Adrenal gland (tissue), 12 donors: ENCODE results near the gene HPCAL4. TPM values are rescaled to one million over a fixed set of nuclear protein-coding genes. Genes with fewer than 3 reads are reported as not detected.

ENCODE experiments used
- DNase-seq, 7 donors: peaks; one replicate each; pipeline ENCODE4 v3.0.0-alpha.2; 2019 to 2020
- H3K27ac ChIP-seq, 5 donors: fragments of 200-600 bp; sonication (generic) in 4 of 5; 1 replicate in 3 of 5; 2 replicates in 2 of 5; pipeline versions ENCODE4 v1.5.1 to v1.8.0; 2016 to 2020; ENCODE audit warnings: mild to moderate bottlenecking in 1 of 5
- H3K27me3 ChIP-seq: fragments of 200-600 bp; 2 replicates; pipeline ENCODE4 v1.8.0; 2021
- H3K36me3 ChIP-seq, 2 donors: fragments of 200-600 bp; replicated peaks in 1 of 2; 1 replicate in 1 of 2; 2 replicates in 1 of 2; pipeline versions ENCODE4 v1.5.1 to v1.8.0; 2018 to 2022
- H3K4me1 ChIP-seq, 2 donors: fragments of 200-600 bp; replicated peaks in 1 of 2; 1 replicate in 1 of 2; 2 replicates in 1 of 2; pipeline versions ENCODE4 v1.5.1 to v1.8.0; 2018 to 2021
- H3K4me3 ChIP-seq, 4 donors: fragments of 200-600 bp; sonication (generic) in 3 of 4; one replicate each; pipeline ENCODE4 v1.5.1; 2016 to 2018
- H3K9me3 ChIP-seq, 3 donors: fragments of 200-600 bp; sonication (generic) in 1 of 3; replicated peaks in 1 of 3; 1 replicate in 2 of 3; 2 replicates in 1 of 3; pipeline versions ENCODE4 v1.5.1 to v1.8.0; 2016 to 2021
- CTCF ChIP-seq, 6 experiments: fragments of 450-650 bp in 4 of 6; fragments of 200-600 bp in 2 of 6; sonication (generic) in 1 of 6; IDR thresholded peaks; 1 replicate in 5 of 6; 2 replicates in 1 of 6; pipeline versions ENCODE4 v1.5.1 to v1.8.0; 2016 to 2021; ENCODE audit warnings: antibody characterized with exemption in 6 of 6, mild to moderate bottlenecking in 2 of 6, moderate library complexity in 1 of 6
- POLR2A ChIP-seq, 2 donors: fragments of 450-650 bp; IDR thresholded peaks; one replicate each; pipeline ENCODE4 v1.6.1; 2017; ENCODE audit warnings: antibody characterized with exemption in 2 of 2, mild to moderate bottlenecking in 2 of 2, moderate library complexity in 1 of 2
- WGBS, 4 donors: extraction: QIAGEN DNeasy Blood & Tissue Kit in 2 of 4; methylation state at CpG; one replicate each; pipeline versions ENCODE4 v1.1.5 to v1.1.7; 2013 to 2017; 5-methylcytosine and 5-hydroxymethylcytosine counted together
- intact Hi-C, 2 donors: fragments of 100-400 bp; cut with DNase I; formaldehyde crosslinking; loops; one replicate each; pipeline versions ENCODE4 v1.14.1 to v1.15.0; 2022 to 2023
- polyA plus RNA-seq, 3 donors: library from polyadenylated mRNA; stranded (reverse); fragments of 200-250 nt in 2 of 3; fragments of 350-450 nt in 1 of 3; fragmentation: Illumina TruSeq in 1 of 3; extraction: RNeasy Lipid Tissue Mini Kit (QIAGEN cat#74804) in 1 of 3; gene quantifications; one replicate each; pipeline ENCODE4 v1.2.3, GENCODE V29; 2013 to 2014
- total RNA-seq, 9 donors: library from RNA; depleted of rRNA in 4 of 9; stranded (reverse); fragments of >200 nt in 4 of 9; fragments of 120-200 nt in 1 of 9; fragmentation: NEBNext Ultra II Directional in 1 of 9; extraction: Animal tissue kit (Norgen Biotek cat#: 25700) in 1 of 9; gene quantifications; one replicate each; pipeline versions ENCODE4 v1.1.0 to v1.2.4, GENCODE V29; 2013 to 2023
- donor health status: healthy with polysubstance abuse.
- donor health status: Bipolar disorder and iron deficiency.
- donor health status: DM: yes; HTN: yes; CAD: no.
- donor health status: DM: no; HTN: no; CAD: no.
- donor health status: DM: no; HTN: no; CAD: no.
- donor health status: DM: yes; HTN: yes; CAD: no.

The HPCAL4 gene
- total and polyA plus RNA-seq, 12 donors: 0.42 to 9.9 (median 3.4) TPM; not detected in 4

- Histone ChIP-seq H3K36me3 (no peaks in the 10 kb centered on the region), H3K27me3 (no peaks in the 10 kb centered on the region), H3K9me3 (no peaks in the 10 kb centered on the region), H3K4me3 (no peak overlapping the region), H3K4me1 (no peaks in the 10 kb centered on the region), H3K27ac (no peak overlapping the region)
- WGBS, 4 donors: 79 to 91% (median 85%) methylated on average over 4 to 5 of the region's 5 CpGs
- TF ChIP-seq CTCF (IDR thresholded peaks at IDR 0.05) (no peak), POLR2A (IDR thresholded peaks at IDR 0.05) (no peak)
- intact Hi-C loops: loop anchor here in 1 of 2 donors (5.0 kb wide), 1 partner anchor 52 kb away; no protein-coding TSS in a partner anchor
- no peak for DNase-seq
Measured at GRCh38 chr1:39659538-39659937, 31.7 kb downstream of the HPCAL4 start.

- Histone ChIP-seq H3K36me3 (no peaks in the 10 kb centered on the region), H3K27ac (no peak overlapping the region), H3K4me3 (no peak overlapping the region), H3K27me3 (no peaks in the 10 kb centered on the region), H3K4me1 (no peaks in the 10 kb centered on the region), H3K9me3 (no peaks in the 10 kb centered on the region)
- 88 to 94% (median 92%) methylated on average over 10 to 12 of the region's 12 CpGs for WGBS, 4 donors
- intact Hi-C loops: loop anchor here in 1 of 2 donors (5.0 kb wide), 1 partner anchor 52 kb away; no protein-coding TSS in a partner anchor
- no peak for DNase-seq
- no peak for TF ChIP-seq POLR2A (IDR thresholded peaks at IDR 0.05)
- no peak for TF ChIP-seq CTCF (IDR thresholded peaks at IDR 0.05)
Measured at GRCh38 chr1:39659110-39659509, 32.1 kb downstream of the HPCAL4 start.

GRCh38 chr1:39657923-39658485 is 33.2 kb downstream of the HPCAL4 start:
- peak; percentile 60 to 81 (median 68) for DNase-seq
- H3K4me3 ChIP-seq: no peak overlapping the region
- intact Hi-C loops: loop anchor here in 1 of 2 donors (5.0 kb wide), 1 partner anchor 51 kb away; no protein-coding TSS in a partner anchor
- WGBS, 4 donors: 19 to 30% (median 27%) methylated on average over 5 to 6 of the region's 6 CpGs
- no peaks in the 10 kb centered on the region for H3K36me3 ChIP-seq
- H3K27ac ChIP-seq: peak overlapping the region in 1 of 5 donors; percentile 17
- TF ChIP-seq CTCF (IDR thresholded peaks at IDR 0.05) (peak; percentile 46 to 81 (median 70)), POLR2A (IDR thresholded peaks at IDR 0.05) (no peak)
- peaks cover 0 to 5% of the 10 kb centered on the region in 2 donors for H3K4me1 ChIP-seq
- no peaks in the 10 kb centered on the region for H3K27me3 ChIP-seq
- H3K9me3 ChIP-seq: no peaks in the 10 kb centered on the region

- TF ChIP-seq CTCF (IDR thresholded peaks at IDR 0.05) (no peak), POLR2A (IDR thresholded peaks at IDR 0.05) (no peak)
- no peak for DNase-seq
- no peaks in the 10 kb centered on the region for H3K9me3 ChIP-seq
- 75 to 94% (median 88%) methylated on average over 2 to 3 of the region's 3 CpGs for WGBS, 4 donors
- H3K27ac ChIP-seq: peak overlapping the region in 1 of 5 donors; percentile 12
- peaks cover 0 to 11% of the 10 kb centered on the region in 2 donors for H3K4me1 ChIP-seq
- no peaks in the 10 kb centered on the region for H3K36me3 ChIP-seq
- intact Hi-C loops: loop anchor here in 1 of 2 donors (5.0 kb wide), 1 partner anchor 50 kb away; no protein-coding TSS in a partner anchor
- H3K27me3 ChIP-seq: no peaks in the 10 kb centered on the region
- no peak overlapping the region for H3K4me3 ChIP-seq
Measured at GRCh38 chr1:39657402-39657801, 33.8 kb downstream of the HPCAL4 start.
